AG09309 (cell line): Measurements from ENCODE around the gene ZDHHC3.

Source experiments
- DNase-seq: peaks from one replicate; pipeline ENCODE4 v3.0.0-alpha.2; 2010; ENCODE audit warnings: low read depth
- H3K4me3 ChIP-seq: 2 replicates; pipeline ENCODE4 v1.5.1; 2011; ENCODE audit warnings: mild to moderate bottlenecking, low read depth, low read length, moderate library complexity; ENCODE audit not compliant: control insufficient read depth
- CTCF ChIP-seq: IDR thresholded peaks from 2 replicates; pipeline ENCODE4 v1.5.1; 2011; ENCODE audit warnings: mild to moderate bottlenecking, low read depth, low read length, inconsistent platforms; ENCODE audit not compliant: insufficient read depth, control insufficient read depth; ENCODE audit errors: missing control alignments

ZDHHC3 gene

GRCh38 chr3:44924457-44925084, 51.4 kb downstream of the ZDHHC3 start:
- no peak overlapping the region for H3K4me3 ChIP-seq
- no peak for DNase-seq
- TF ChIP-seq CTCF = peak; percentile 11

- no peak for DNase-seq
- H3K4me3 ChIP-seq = no peak overlapping the region
- TF ChIP-seq CTCF = no peak
These were observed 52.1 kb downstream of the ZDHHC3 start for GRCh38 chr3:44923632-44924456.

- no peak for TF ChIP-seq CTCF
- no peak overlapping the region for H3K4me3 ChIP-seq
- no peak for DNase-seq
These were observed 55.9 kb downstream of the ZDHHC3 start for GRCh38 chr3:44920081-44920480.

GRCh38 chr3:44918581-44918980, 57.4 kb downstream of the ZDHHC3 start:
- TF ChIP-seq CTCF = no peak
- DNase-seq = no peak

DNA sequence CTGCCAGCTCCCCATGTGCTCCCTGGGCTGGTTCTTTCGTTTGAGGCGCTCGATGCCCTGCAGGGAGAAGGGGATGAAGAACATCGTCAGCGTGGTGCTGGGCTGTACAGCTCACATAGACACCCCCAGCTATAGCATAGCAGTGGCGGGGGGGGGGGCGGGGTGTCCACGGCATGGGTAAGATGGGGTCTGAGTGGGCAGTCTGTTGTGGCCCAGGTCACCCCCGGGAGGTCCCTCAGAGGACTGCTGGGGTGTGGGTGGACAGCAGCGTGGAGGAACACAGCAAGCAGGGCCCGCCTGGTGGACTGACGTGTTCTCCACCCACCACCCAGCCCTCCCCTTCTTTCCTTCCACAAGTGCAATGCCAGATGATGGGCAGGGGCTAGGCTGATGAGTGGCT, 57.9 kb downstream of the ZDHHC3 start:
- no peak for DNase-seq
- TF ChIP-seq CTCF = no peak

More at GRCh38 chr3:44918581-44918980, 57.4 kb downstream of the ZDHHC3 start:
- H3K4me3 ChIP-seq = no peak overlapping the region

GRCh38 chr3:44915702-44916438, 60.1 kb downstream of the ZDHHC3 start:
- no peak overlapping the region for H3K4me3 ChIP-seq
- DNase-seq = no peak

More for the DNA sequence above, 57.9 kb downstream of the ZDHHC3 start:
- no peak overlapping the region for H3K4me3 ChIP-seq

More at GRCh38 chr3:44915702-44916438, 60.1 kb downstream of the ZDHHC3 start:
- TF ChIP-seq CTCF = no peak
